GM23338 (cell line): ENCODE data around the gene CBX8. TPM values are rescaled to one million over a fixed set of nuclear protein-coding genes. Genes with fewer than 3 reads are reported as not detected.
A peak's percentile ranks its signal among the peaks of the same experiment; 100 is the strongest.

Experiments used
- ATAC-seq: fragments of 200-7000 bp; cut with Tn5 transposase; 3 replicates; pipeline ENCODE4 v1.9.1; 2020
- DNase-seq: peaks from one replicate; pipeline ENCODE4 v3.0.0-alpha.2; 2015; ENCODE audit warnings: low spot score
- H2AFZ ChIP-seq: fragments of 200-600 bp; sonication (generic); 2 replicates; pipeline ENCODE4 v1.8.0; 2016; ENCODE audit warnings: antibody characterized with exemption, mild to moderate bottlenecking, moderate library complexity
- H3F3A ChIP-seq: fragments of 200-600 bp; sonication (generic); replicated peaks from 2 replicates; pipeline ENCODE4 v1.8.0; 2017; ENCODE audit warnings: antibody characterized with exemption, mixed run types, low read depth
- H3K27ac ChIP-seq: fragments of 200-600 bp; sonication (generic); 2 replicates; pipeline ENCODE4 v1.6.1; 2016; ENCODE audit warnings: low read depth
- H3K27me3 ChIP-seq: fragments of 200-600 bp; sonication (generic); 2 replicates; pipeline ENCODE4 v1.8.0; 2016; ENCODE audit warnings: mild to moderate bottlenecking, mixed run types, moderate library complexity; ENCODE audit not compliant: insufficient read depth
- H3K36me3 ChIP-seq: fragments of 200-600 bp; sonication (generic); 2 replicates; pipeline ENCODE4 v1.8.0; 2016; ENCODE audit warnings: mild to moderate bottlenecking; ENCODE audit not compliant: insufficient read depth
- H3K4me1 ChIP-seq: fragments of 200-600 bp; sonication (generic); 2 replicates; pipeline ENCODE4 v1.8.0; 2016; ENCODE audit warnings: mild to moderate bottlenecking, moderate library complexity; ENCODE audit not compliant: insufficient read depth
- H3K4me2 ChIP-seq: fragments of 200-600 bp; sonication (generic); 2 replicates; pipeline ENCODE4 v1.7.1; 2017; ENCODE audit warnings: mixed run types
- H3K4me3 ChIP-seq: fragments of 200-600 bp; sonication (generic); 2 replicates; pipeline ENCODE4 v1.6.1; 2016; ENCODE audit warnings: mixed run types
- H3K79me2 ChIP-seq: fragments of 200-600 bp; sonication (generic); replicated peaks from 2 replicates; pipeline ENCODE4 v1.8.0; 2017; ENCODE audit warnings: mild to moderate bottlenecking; ENCODE audit not compliant: insufficient read depth
- H3K9me2 ChIP-seq: fragments of 200-600 bp; sonication (generic); 2 replicates; pipeline ENCODE4 v1.8.0; 2017; ENCODE audit not compliant: insufficient read depth
- H4K20me1 ChIP-seq: fragments of 200-600 bp; sonication (generic); replicated peaks from 2 replicates; pipeline ENCODE4 v1.8.0; 2017; ENCODE audit warnings: mild to moderate bottlenecking; ENCODE audit not compliant: insufficient read depth
- H3K27ac Mint-ChIP-seq: 2 replicates; pipeline ENCODE4 v1.8.0; 2020; ENCODE audit warnings: inconsistent platforms, mild to moderate bottlenecking, moderate library complexity, mixed read lengths
- H3K27me3 Mint-ChIP-seq: 3 replicates; pipeline ENCODE4 v1.8.0; 2022; ENCODE audit warnings: low read depth, mild to moderate bottlenecking, moderate library complexity, mixed read lengths, inconsistent platforms; ENCODE audit not compliant: insufficient read depth, poor library complexity
- H3K36me3 Mint-ChIP-seq: 3 replicates; pipeline ENCODE4 v1.8.0; 2021; ENCODE audit warnings: low read depth, mild to moderate bottlenecking, inconsistent platforms, moderate library complexity, mixed read lengths
- H3K4me1 Mint-ChIP-seq: 3 replicates; pipeline ENCODE4 v1.8.0; 2020; ENCODE audit warnings: mild to moderate bottlenecking, inconsistent platforms, mixed read lengths
- H3K4me3 Mint-ChIP-seq: 3 replicates; pipeline ENCODE4 v1.8.0; 2021; ENCODE audit warnings: moderate library complexity, mild to moderate bottlenecking, inconsistent platforms, mixed read lengths
- H3K9me3 Mint-ChIP-seq: 3 replicates; pipeline ENCODE4 v1.8.0; 2020; ENCODE audit warnings: moderate library complexity, mild to moderate bottlenecking, inconsistent platforms, mixed read lengths
- ETS1 ChIP-seq: IDR thresholded peaks from 2 replicates; pipeline ENCODE4 v1.6.1; 2016; ENCODE audit warnings: antibody characterized with exemption
- EZH2 ChIP-seq: fragments of 200-600 bp; sonication (generic); IDR thresholded peaks from one replicate; pipeline ENCODE4 v1.8.0; 2017; ENCODE audit warnings: antibody characterized with exemption, mild to moderate bottlenecking, low read depth; ENCODE audit not compliant: unreplicated experiment
- EZH2phosphoT487 ChIP-seq: fragments of 200-600 bp; sonication (generic); IDR thresholded peaks from one replicate; pipeline ENCODE4 v1.8.1; 2018; ENCODE audit warnings: antibody characterized with exemption; ENCODE audit not compliant: unreplicated experiment
- NANOG ChIP-seq: IDR thresholded peaks from 2 replicates; pipeline ENCODE4 v1.6.1; 2016; ENCODE audit warnings: antibody characterized with exemption, borderline replicate concordance
- POLR2AphosphoS5 ChIP-seq: IDR thresholded peaks from 2 replicates; pipeline ENCODE4 v1.6.1; 2016; ENCODE audit warnings: antibody characterized with exemption, low read depth
- polyA plus RNA-seq: library from polyadenylated mRNA; unstranded; fragments of >200 nt; fragmentation: Nextera tagmentation; extraction: Ambion mirVana; gene quantifications from 2 replicates; pipeline ENCODE4 v1.2.1, GENCODE V29; 2016
- total RNA-seq: library from RNA; depleted of rRNA; stranded (reverse); fragments of >200 nt; shearing (Covaris generic); gene quantifications from 2 replicates; pipeline ENCODE4 v1.2.3, GENCODE V29; 2014

CBX8 gene
- total and polyA plus RNA-seq, 2 experiments from 2014 or later = 1.0 to 1.3 TPM

- peak overlapping the region; percentile 43; the same call in 2 of the 3 replicates for H3K4me3 Mint-ChIP-seq
- H3K36me3 ChIP-seq = no peaks in the 10 kb centered on the region
- no peaks in the 10 kb centered on the region for H3K9me2 ChIP-seq
- H3K79me2 ChIP-seq = no peaks in the 10 kb centered on the region
- H3K9me3 Mint-ChIP-seq = peaks cover 13% of the 10 kb centered on the region; the same call in 2 of the 3 replicates
- H3K4me2 ChIP-seq = peak overlapping the region; percentile 21
- peak overlapping the region; percentile 41; the same call in 1 of the 2 replicates for H3K4me3 ChIP-seq
- peaks cover 9% of the 10 kb centered on the region for H4K20me1 ChIP-seq
- no peak overlapping the region for H2AFZ ChIP-seq
- no peak for TF ChIP-seq NANOG
- peak; percentile 79 for TF ChIP-seq EZH2
- H3F3A ChIP-seq = peaks cover 49% of the 10 kb centered on the region
- DNase-seq (no peak), ATAC-seq (no peak)
- H3K4me1 Mint-ChIP-seq = peaks cover 49% of the 10 kb centered on the region
- H3K27ac Mint-ChIP-seq = no peak overlapping the region
- no peaks in the 10 kb centered on the region; the same call in 2 of the 3 replicates for H3K36me3 Mint-ChIP-seq
- no peak overlapping the region for H3K27ac ChIP-seq
- H3K27me3 Mint-ChIP-seq = peaks cover 97% of the 10 kb centered on the region
- H3K4me1 ChIP-seq = peaks cover 52% of the 10 kb centered on the region
- H3K27me3 ChIP-seq = peaks cover 98% of the 10 kb centered on the region
Measured at GRCh38 chr17:79804856-79805696, 8.2 kb upstream of the CBX8 start.

GRCh38 chr17:79803997-79804855 lies 7.3 kb upstream of the CBX8 start:
- H3K9me2 ChIP-seq = no peaks in the 10 kb centered on the region
- H3K4me1 ChIP-seq = peaks cover 56% of the 10 kb centered on the region
- peak overlapping the region; percentile 43 for H3K4me3 Mint-ChIP-seq
- no peak overlapping the region for H3K27ac Mint-ChIP-seq
- H3F3A ChIP-seq = peaks cover 51% of the 10 kb centered on the region
- peaks cover 13% of the 10 kb centered on the region; the same call in 2 of the 3 replicates for H3K9me3 Mint-ChIP-seq
- no peaks in the 10 kb centered on the region for H3K36me3 ChIP-seq
- H3K79me2 ChIP-seq = no peaks in the 10 kb centered on the region
- peak; percentile 86 for DNase-seq
- H3K4me1 Mint-ChIP-seq = peaks cover 57% of the 10 kb centered on the region
- H3K4me3 ChIP-seq = peak overlapping the region; percentile 9; the same call in 1 of the 2 replicates
- peaks cover 99% of the 10 kb centered on the region for H3K27me3 Mint-ChIP-seq
- peak overlapping the region; percentile 21 for H3K4me2 ChIP-seq
- no peak overlapping the region for H3K27ac ChIP-seq
- peak; percentile 1 for ATAC-seq
- H2AFZ ChIP-seq = no peak overlapping the region
- H3K27me3 ChIP-seq = peaks cover 100% of the 10 kb centered on the region
- TF ChIP-seq EZH2 (peak; percentile 91), POLR2AphosphoS5 (no peak), ETS1 (0 out of 2 replicates have a peak, but pooled peaks have one; percentile 18)
- H4K20me1 ChIP-seq = peaks cover 9% of the 10 kb centered on the region
- no peaks in the 10 kb centered on the region; the same call in 2 of the 3 replicates for H3K36me3 Mint-ChIP-seq

GRCh38 chr17:79803421-79803996 lies 6.6 kb upstream of the CBX8 start:
- peaks cover 9% of the 10 kb centered on the region for H4K20me1 ChIP-seq
- H3K36me3 ChIP-seq = no peaks in the 10 kb centered on the region
- Mint-ChIP-seq H3K27me3 (peaks cover 99% of the 10 kb centered on the region), H3K36me3 (no peaks in the 10 kb centered on the region; the same call in 2 of the 3 replicates), H3K27ac (no peak overlapping the region), H3K4me1 (peaks cover 54% of the 10 kb centered on the region), H3K9me3 (peaks cover 13% of the 10 kb centered on the region; the same call in 2 of the 3 replicates), H3K4me3 (peak overlapping the region; percentile 45; the same call in 1 of the 3 replicates)
- peak; percentile 42 for DNase-seq
- peaks cover 47% of the 10 kb centered on the region for H3F3A ChIP-seq
- ATAC-seq = no peak
- peak overlapping the region; percentile 9; the same call in 1 of the 2 replicates for H3K4me3 ChIP-seq
- no peak overlapping the region for H2AFZ ChIP-seq
- H3K4me1 ChIP-seq = peaks cover 54% of the 10 kb centered on the region
- no peaks in the 10 kb centered on the region for H3K79me2 ChIP-seq
- H3K27me3 ChIP-seq = peaks cover 100% of the 10 kb centered on the region
- H3K27ac ChIP-seq = no peak overlapping the region
- H3K4me2 ChIP-seq = peak overlapping the region; percentile 21
- no peaks in the 10 kb centered on the region for H3K9me2 ChIP-seq
- TF ChIP-seq EZH2phosphoT487 (no peak), EZH2 (peak; percentile 96)
